HG03064 (cell line): Measurements from ENCODE around the gene RAD51C.
"Not testable (repeated sequence)": the region's sequence is repeated elsewhere in the genome, so short reads cannot be mapped to it uniquely, and the experiment has no call there.

ENCODE experiments used
- ATAC-seq: cut with Tn5 transposase; IDR thresholded peaks from one replicate; pipeline ENCODE4 v1.9.1; 2021; ENCODE audit warnings: low read depth; ENCODE audit not compliant: unreplicated experiment

RAD51C gene

DNA sequence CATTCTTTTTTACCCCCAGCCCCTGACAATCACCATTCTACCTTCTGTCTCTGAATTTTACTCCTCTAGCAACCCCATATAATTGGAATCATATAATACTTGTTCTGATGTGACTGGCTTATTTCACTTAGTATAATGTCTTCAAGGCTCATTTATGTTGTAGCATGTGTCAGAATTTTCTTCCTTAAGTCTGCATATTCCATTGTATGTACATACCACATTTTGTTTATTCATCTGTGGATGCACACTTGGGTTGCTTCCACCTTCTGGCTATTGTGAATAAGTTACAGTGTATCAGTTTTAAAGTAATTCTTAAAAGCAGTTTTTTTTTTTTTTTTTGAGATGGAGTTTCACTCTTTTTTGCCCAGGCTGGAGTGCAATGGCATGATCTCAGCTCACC, 38.5 kb downstream of the RAD51C start:
- ATAC-seq = no peak

- no peak for ATAC-seq
Observed at GRCh38 chr17:58734040-58734439, 41.6 kb downstream of the RAD51C start.

- no peak for ATAC-seq
Observed at GRCh38 chr17:58734811-58735210, 42.4 kb downstream of the RAD51C start.

DNA sequence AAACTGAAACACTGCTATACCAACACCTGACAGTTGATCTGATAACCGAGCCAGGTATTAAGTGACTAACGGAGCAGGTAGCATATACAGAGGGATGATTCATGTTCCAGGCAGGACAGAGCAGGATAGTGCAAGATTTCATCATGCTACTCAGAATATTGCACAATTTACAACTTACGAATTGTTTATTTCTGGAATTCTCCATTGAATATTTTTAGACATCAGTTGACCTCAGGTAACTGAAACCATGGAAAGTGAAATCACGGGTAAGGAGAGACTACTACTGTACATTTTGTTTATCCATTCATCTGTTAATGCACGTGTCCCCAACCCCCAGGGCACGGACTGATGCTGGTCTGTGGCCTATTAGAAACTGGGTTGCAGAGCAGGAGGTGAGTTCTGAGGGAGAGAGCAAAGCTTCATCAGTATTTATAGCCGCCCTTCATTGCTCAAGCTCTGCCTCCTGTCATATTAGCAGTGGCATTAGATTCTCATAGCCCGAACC, 48.8 kb downstream of the RAD51C start:
- ATAC-seq = no peak

DNA sequence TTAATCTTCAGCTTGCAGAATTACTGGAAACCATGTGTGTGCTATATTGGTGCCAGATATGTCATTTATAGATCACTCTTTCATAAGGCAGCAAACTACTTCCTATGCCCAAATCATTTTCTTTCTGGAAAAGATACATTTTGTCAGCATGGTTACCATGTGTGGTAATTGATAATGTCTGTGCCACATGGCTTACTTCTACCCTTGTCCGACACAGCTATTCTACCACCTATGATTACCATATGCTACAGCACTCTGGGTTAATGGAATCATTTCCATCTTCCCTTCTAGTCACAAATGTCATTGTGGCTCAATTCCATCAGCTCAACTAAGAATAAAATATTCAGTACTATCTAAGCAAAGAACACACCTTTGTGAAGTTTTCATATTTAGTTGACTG, 55.3 kb downstream of the RAD51C start:
- no peak for ATAC-seq

DNA sequence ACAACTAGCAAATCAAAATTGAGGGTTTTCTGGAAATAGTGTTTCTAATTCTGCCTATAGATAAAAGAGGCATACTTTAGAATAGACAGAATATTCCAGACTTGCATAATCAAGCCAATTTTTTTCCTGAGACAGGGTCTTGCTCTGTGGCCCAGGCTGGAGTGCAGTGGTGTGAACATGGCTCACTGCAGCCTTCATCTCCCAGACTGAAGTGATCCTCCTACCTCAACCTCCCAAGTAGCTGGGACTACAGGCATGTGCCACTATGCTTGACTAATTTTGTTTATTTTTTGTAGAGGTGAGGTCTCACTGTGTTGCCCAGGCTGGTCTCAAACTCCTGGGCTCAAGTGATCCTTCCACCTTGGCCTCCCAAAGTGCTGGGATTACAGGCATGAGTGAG, 57.2 kb downstream of the RAD51C start:
- ATAC-seq = not testable (repeated sequence)

DNA sequence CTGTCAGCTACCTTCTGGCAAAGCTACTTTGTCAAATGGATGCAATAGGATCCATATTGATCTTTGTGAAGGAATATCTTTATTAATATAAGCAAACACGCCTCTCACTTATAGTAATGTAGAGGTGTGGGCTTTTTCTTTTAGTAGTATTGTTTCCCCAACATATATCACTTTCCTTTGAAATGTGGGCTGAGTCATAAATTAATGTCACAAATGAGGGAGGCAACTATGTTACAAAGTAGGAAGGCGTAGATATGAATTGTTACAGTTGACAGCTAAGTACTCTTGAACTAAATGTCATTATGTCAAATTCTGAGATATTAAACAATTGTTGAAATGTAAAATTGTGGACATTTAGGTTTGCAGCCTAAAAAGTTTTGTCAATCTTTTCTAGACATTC, 60.6 kb downstream of the RAD51C start:
- ATAC-seq = no peak

- ATAC-seq = no peak
Observed at GRCh38 chr17:58755269-58755576, 62.8 kb downstream of the RAD51C start.

GRCh38 chr17:58755577-58756245, 63.3 kb downstream of the RAD51C start, which contains the start of gene PPM1E:
PPM1E (plus strand) TSS chr17:58755854.
- ATAC-seq = no peak

- no peak for ATAC-seq
Observed at GRCh38 chr17:58756246-58757161, 64.1 kb downstream of the RAD51C start.

GRCh38 chr17:58757162-58757613, 64.8 kb downstream of the RAD51C start:
- ATAC-seq = no peak

GRCh38 chr17:58758890-58759289, 66.5 kb downstream of the RAD51C start:
- no peak for ATAC-seq

- ATAC-seq = no peak
Observed at GRCh38 chr17:58759522-58759921, 67.1 kb downstream of the RAD51C start.

GRCh38 chr17:58760248-58760647, 67.8 kb downstream of the RAD51C start:
- ATAC-seq = no peak

DNA sequence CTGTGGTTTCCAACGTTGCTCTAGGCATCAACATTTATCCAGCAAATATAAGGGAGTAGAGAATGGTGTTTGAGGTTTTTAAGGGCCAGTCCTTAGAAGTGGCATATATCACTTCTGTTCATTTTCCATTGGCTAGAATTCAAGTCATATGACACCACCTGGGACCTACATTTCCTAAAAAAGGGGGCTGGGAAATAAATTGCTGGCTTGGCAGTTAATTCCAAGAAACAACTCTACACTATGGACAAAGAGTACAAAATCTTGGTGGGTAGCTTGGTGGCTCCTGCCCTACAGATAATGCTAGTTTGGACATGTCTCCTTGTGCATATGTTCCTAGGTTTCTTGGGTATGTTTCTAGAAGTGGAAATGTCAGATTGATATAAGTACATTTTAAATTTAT, 70.9 kb downstream of the RAD51C start:
- ATAC-seq = no peak

DNA sequence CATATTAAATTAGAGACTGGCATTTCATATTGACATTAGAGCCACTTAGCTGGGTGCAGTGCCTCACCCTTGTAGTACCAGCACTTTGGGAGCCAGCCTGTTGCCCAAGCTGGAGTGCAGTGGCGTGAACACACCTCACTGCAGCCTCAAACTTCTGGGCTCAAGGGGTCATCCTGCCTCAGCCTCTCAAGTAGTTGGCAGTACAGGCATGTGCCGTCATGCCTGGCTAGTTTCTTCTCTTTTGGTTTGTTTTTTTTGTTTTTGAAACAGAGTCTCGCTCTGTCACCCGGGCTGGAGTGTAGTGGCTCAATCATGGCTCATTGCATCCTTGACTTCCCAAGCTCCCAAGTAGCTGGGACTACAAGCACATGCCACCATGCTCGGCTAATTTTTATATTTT, 72.0 kb downstream of the RAD51C start:
- ATAC-seq = no peak

GRCh38 chr17:58778482-58778881, 86.1 kb downstream of the RAD51C start:
- ATAC-seq = not testable (repeated sequence)

- ATAC-seq = no peak
Observed at GRCh38 chr17:58779446-58779845, 87.0 kb downstream of the RAD51C start.

DNA sequence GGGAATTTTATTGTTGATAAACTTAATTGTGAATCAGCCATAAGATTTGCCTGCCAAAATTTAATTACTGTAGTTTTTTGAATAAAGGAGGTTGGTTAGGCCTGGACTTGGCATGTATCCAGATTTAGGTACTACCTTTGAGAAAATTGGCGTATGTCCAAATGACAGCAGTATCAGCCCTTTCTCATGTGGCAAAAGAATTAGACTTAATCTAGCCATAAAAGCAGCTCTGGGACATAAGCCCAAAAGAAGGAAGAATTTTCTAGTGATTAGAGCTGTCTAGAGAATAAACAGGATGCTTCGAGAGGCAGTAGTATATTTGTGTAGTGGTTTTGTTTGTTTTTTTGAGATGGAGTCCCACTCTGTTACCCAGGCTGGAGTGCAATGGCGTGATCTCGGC, 91.0 kb downstream of the RAD51C start:
- no peak for ATAC-seq

DNA sequence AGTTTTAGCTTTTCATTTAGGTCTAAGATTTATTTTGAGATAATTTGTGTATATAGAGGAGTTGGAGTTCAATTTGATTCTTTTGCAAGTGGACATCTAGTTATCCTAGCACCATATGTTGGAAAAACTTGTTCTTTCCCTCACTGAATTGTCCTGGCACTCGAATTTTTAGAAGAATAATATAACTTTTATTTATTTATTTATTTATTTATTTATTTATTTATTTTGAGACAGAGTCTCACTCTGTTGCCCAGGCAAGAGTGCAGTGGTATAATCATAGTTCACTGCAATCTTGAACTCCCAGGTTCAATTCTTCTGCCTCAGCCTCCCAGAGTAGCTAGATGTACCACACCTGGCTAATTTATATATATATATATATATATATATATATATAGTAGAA, 92.7 kb downstream of the RAD51C start:
- no peak for ATAC-seq
